ENCODE measurements around the gene SARM1.
A peak's percentile ranks its signal among the peaks of the same experiment; 100 is the strongest.
"Not testable (repeated sequence)": the region's sequence is repeated elsewhere in the genome, so short reads cannot be mapped to it uniquely, and the experiment has no call there.

Gene SARM1

GRCh38 chr17:28397275-28397674, 25.8 kb downstream of the SARM1 start:
- DNase-seq = no peak

DNA sequence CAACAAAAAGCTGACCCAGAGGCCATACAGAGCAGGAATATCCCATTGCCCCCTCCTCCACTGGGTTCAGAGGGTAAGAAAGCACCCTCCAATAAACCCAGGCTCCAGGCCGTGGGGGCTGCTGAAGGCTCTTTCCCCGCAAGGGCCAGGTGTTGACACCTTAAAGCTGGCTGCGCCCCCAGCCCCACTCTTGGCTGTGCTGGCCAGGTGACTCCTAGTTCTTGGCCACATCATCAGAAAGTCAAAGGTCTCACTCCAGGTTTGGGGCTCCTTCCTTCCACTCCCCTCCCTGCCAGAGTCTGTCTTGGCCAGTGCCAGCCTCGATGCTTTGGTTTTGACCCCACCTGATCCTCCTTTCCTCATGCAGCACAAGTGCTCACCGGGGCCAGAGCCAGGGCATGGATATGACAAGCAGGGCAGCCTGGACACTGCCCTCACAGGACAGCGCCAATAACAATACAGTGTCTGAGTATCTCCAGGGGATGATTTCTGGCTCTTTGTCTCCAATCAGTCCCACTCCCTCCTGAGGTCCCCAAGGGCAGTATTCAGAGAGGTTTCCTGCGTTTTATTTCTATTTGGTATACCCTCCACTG, 26.3 kb downstream of the SARM1 start:
- no peak for DNase-seq

GRCh38 chr17:28398280-28398981, 26.9 kb downstream of the SARM1 start:
- no peak for DNase-seq

DNA sequence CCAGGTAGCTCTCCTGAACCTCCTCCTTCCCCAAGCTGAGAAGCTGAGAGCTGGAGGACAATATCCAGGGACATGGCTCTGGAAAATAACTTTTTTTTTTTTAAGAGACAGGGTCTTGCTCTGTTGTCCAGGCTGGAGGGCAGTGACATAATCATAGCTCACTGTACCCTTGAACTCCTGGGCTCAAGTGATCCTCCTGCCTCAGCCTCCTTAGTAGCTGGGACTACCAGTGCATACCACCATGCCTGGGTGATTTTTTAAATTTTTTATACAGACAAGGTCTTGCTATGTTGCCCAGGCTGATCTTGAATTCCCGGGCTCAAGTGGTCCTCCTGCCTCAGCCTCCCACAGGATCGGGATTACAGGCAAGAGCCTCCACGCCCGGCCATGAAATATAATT, 28.3 kb downstream of the SARM1 start:
- DNase-seq = no peak

DNA sequence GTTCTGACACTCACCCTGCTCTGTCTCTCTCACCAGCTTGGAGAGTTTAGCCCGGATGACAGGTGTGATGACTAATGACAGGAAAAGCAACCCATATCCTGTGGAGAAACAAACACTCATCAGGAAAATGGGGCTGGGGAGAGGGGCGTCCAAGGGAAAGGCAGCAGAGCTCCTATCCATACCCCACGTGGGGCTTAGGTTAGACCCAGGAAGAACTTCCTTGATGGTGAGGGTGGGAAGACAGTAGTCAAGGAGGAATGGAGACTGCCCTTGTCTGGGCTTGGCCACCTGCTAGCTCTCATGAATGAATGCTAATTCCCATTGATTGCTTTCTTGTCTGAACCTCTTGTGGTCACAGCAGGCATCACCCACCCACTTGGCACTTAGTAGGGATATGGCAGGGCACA, 30.7 kb downstream of the SARM1 start:
- DNase-seq = no peak

DNA sequence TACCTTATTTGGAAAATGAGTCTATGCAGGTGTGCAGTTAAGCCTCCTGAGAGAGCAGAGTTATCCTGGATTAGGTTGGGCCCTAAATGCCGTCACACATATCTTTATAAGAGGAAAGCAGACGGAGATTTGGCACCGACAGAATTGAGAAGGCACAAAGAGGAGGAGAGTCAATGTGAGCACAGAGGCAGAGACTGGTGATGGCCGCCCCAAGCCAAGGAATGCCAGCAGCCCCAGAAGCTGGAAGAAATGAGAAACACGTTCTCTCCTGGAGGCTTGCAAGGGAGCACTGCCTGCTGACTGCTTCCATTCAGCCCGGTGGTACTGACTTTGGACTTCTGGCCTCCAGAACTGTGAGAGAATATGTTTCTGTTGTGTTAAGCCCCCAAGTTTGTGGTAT, 31.4 kb downstream of the SARM1 start:
- DNase-seq = no peak

DNA sequence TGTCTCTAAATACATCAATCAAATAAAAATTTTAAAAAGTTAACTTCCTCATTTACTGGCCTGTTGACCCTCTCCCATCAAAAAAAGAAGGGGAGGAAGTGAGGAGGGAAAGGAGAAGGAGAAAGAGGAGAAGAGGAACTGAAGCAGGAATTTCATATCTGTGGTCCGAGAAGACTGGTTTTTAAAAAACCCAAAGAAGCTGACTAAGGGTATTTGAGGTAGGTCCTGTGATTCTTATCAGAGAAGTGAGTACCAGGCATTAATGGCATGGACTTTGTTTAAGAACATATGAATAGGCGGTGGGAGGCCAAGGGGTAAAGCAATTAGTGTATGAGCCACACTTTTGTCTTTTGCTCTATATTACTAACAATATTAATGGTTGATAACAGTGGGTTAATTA, 32.5 kb downstream of the SARM1 start:
- no peak for DNase-seq

DNA sequence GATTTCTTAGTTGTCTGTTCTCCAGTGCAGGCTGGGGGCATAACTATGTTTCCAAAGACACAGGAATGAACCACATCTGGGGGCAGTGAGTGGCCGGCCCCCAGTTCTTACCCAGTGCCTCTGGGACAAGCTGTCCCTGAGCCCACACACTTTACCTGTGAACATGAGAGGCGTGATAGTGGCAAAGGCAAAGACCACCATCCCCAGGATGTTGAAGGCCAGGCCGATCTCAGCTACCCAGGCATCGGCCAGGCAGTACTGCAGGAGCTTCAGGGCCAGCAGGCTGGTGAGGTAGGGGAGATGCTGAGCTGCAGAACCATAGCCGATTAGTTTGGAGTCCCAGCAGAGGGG, 32.9 kb downstream of the SARM1 start:
- no peak for DNase-seq

DNA sequence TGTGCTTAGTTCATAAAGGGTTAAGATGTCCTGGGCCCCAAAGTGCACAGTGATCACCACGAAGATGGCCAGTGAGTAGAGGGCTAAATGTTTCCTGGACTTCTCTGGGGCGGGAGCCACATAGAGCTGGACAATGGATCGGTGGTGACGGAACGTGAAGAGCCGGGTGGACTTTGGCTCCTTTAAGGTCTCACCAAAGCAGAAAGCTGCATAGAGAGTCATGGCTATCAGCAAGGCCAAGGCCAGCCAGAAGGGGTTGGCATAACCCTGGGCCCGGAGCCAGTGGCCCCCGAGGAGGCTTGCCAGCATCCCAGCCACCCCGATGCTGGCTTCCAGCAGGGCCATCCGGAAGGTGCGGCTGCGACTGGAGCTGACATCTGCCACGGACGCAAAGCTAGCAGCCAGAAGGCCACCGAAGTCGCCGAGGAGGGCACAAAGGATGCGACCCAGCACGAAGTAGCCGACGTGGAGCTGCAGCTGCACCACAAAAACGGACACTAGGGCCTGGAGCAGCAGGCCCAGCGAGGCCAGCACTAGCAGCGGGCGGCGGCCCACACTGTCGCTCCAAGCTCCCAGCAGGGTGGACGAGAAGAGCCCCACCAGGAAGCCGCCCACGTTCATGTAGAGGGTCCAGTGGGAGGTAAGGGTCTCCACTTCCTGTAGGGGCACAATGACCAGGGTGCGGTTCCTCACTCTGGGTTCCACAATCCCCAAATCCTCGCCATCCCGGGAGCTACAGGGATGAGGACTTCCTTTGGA, 33.5 kb downstream of the SARM1 start:
- DNase-seq = no peak

DNA sequence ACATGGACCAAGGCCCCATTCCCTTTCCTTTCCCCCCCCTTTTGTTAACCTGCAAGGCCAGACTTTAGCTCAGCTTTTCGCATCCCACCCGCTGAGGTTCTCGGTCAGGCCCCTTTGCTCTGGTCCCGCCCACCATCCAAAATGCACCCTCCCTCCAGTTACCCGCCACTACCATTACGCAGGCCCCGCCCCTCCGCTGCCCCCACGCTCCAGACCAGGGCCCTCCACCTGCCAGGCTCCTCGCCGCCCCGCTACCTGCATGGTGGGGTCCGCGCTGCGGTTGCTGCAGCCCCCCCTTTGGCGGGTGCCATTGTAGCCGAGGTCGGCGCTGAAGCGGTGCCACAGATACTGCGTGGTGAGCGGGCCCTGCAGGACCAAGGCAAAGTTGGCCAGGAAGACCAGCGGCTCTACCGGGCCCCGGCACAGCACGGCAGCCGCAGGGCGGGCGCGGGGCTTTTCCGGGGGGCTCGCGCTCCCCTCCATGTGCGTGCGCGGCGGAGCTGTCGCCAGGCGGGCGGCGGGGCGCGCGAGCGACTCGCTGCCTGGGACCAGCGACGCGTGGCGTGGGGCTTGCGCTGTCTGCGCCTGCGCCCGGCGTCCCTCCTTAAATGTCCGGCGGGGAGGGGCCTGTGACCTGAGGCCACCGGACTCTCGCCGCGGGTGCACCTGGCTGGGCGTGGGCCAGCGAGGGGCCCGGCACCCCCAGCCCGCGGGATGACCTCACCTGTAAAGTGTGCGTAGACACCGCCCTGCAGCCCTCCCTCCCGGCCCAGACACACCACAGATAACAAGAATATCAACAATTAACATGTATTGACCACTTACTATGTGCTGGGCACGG, 34.4 kb downstream of the SARM1 start, which contains the start of gene SLC46A1:
Gene SLC46A1 (minus strand): TSS at position 581 of the 841 bp plus-strand sequence. CDS start 98 bp downstream, at position 483.
- DNase-seq = peak; percentile 54

GRCh38 chr17:28406473-28406814, 35.0 kb downstream of the SARM1 start:
- peak; percentile 30 for DNase-seq

DNA sequence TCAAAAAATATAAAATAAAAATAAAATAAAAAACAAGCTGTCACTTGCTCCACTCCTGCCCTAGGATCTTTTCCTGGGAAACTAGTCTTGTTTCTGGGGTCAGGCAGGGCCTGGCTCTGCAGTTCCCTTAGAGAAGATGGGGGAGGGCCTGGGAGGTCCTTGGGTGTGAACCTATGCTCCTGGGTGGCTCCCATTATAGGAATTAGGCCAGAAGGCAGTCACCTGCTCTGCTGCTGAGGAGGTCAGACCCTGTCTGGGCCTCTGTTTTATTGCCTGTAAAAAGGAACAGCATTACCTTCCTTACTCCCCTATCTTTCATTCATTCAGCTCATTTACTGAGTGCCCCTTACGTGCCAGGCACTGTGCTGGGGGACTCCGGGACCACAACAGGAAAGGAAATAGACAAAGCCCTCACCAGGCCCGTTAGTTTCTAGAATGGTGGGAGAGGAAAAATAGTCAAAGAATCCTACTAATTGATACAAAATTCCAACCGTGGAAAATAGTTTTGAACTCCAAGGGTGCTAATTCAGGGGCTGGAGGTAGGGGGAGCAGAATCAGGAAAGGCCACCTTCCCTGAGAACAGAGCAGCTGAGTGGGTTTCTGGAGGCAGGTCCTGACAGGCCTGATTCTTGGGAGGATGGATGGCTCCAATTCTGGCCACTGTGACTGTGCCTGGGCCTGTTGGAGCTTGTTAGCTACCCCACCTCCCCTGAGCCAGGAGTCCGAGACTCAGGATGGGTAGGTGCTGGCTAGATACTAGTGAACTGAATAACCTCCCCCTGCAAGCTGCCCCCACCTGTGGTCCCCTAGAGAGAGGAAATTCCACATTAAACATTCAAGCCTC, 35.9 kb downstream of the SARM1 start:
- no peak for DNase-seq

- no peak for DNase-seq
These were observed 36.4 kb downstream of the SARM1 start for GRCh38 chr17:28407974-28408306.

GRCh38 chr17:28412099-28412498, 40.6 kb downstream of the SARM1 start:
- DNase-seq = no peak

DNA sequence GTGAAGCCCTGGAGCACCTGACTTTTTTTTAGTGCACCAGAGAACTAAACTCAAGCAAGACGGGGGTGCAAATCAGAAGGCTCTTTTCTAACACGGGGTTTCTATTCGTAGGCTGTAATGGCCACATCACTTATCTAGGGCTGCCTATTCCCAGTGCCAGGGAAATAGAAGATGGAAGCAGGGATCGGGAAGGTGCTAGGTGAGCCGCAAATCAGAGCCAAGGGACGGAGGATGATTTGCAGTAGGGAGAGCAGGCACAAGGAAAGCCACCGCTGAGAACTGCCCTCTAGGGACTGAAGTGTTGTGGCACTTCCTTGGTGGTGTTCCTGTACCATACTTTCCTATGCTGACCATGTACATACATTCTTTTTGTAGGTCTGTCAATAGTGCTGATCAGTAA, 42.3 kb downstream of the SARM1 start:
- DNase-seq = no peak

DNA sequence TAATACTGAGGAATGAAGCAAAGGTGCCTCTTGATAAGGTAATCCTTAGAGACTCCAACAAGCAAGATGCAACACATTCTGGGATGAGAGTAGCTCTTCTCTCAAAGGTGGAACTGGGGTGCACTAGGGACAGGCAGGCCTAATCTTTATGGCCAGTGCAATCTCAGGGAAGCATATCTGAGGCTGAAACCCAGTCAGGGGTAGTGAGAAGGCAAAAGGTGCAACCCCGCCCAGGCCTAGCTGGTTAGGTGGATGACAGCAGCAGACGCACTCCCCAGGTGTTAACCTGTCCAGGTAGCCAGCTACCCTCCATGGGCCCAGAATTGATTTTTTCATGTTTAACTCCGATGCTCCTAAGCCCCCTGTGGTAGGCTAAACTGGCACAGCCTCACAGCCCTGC, 44.4 kb downstream of the SARM1 start:
- DNase-seq = no peak

- DNase-seq = peak; percentile 57
These were observed 45.3 kb downstream of the SARM1 start for GRCh38 chr17:28416703-28417311.

- DNase-seq = peak; percentile 22
These were observed 50.4 kb downstream of the SARM1 start for GRCh38 chr17:28421787-28422305.

DNA sequence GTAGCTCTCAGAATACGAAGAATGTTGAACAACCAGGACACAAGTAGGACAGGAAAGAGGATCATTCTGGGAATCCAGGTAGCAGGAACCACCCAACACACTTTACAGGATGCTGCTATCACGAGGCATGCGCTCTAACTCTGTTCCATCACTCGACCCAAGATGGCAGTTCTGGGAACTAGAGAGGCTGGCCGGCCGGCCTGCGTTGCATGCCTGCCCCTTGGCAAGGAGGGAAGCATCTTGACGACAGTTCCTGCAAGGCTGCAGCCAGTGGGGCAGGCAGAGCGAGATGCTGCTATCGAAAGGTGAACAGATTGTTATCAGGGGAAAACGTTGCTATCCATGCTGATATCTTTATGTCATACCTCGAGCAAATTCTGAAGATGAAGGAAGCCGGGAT, 53.7 kb downstream of the SARM1 start:
- DNase-seq = no peak

- no peak for DNase-seq
These were observed 54.6 kb downstream of the SARM1 start for GRCh38 chr17:28426081-28426519.

GRCh38 chr17:28427371-28427770, 55.9 kb downstream of the SARM1 start:
- DNase-seq = peak; percentile 5

- not testable (repeated sequence) for DNase-seq
These were observed 56.5 kb downstream of the SARM1 start for GRCh38 chr17:28427982-28428381.
